Esophagus muscularis mucosa (tissue), 4 donors: ENCODE measurements around the gene ASIP. TPM values are rescaled to one million over a fixed set of nuclear protein-coding genes. Genes with fewer than 3 reads are reported as not detected.

Source experiments
- DNase-seq: peaks from one replicate; pipeline ENCODE4 v3.0.0-alpha.2; 2017; ENCODE audit errors: extremely low spot score
- H3K27ac ChIP-seq, 4 donors: fragments of 200-600 bp; sonication (generic); replicated peaks in 1 of 4; 1 replicate in 3 of 4; 2 replicates in 1 of 4; pipeline ENCODE4 v1.5.1; 2016 to 2019; ENCODE audit warnings: mild to moderate bottlenecking in 1 of 4
- H3K27me3 ChIP-seq, 4 donors: fragments of 200-600 bp; sonication (generic); one replicate each; pipeline versions ENCODE4 v1.5.1 to v1.6.0; 2016 to 2019
- H3K36me3 ChIP-seq, 4 donors: fragments of 200-600 bp; sonication (generic); one replicate each; pipeline ENCODE4 v1.5.1; 2016 to 2019
- H3K4me1 ChIP-seq, 4 donors: fragments of 200-600 bp; sonication (generic); one replicate each; pipeline ENCODE4 v1.5.1; 2016 to 2019
- H3K4me3 ChIP-seq, 4 donors: fragments of 200-600 bp; sonication (generic); 1 replicate in 2 of 4; 2 replicates in 2 of 4; pipeline ENCODE4 v1.5.1; 2016 to 2019; ENCODE audit warnings: mild to moderate bottlenecking in 4 of 4, moderate library complexity in 1 of 4
- H3K9me3 ChIP-seq, 4 donors: fragments of 200-600 bp; sonication (generic); 1 replicate in 3 of 4; 2 replicates in 1 of 4; pipeline ENCODE4 v1.5.1; 2016 to 2019
- EP300 ChIP-seq: sonication (generic); formaldehyde crosslinking; IDR thresholded peaks from one replicate; pipeline ENCODE4 v1.6.1; 2017; ENCODE audit warnings: antibody characterized with exemption
- POLR2A ChIP-seq: fragments of 450-650 bp; IDR thresholded peaks from one replicate; pipeline ENCODE4 v1.6.1; 2017; ENCODE audit warnings: antibody characterized with exemption, moderate library complexity, mild to moderate bottlenecking, low read depth
- POLR2AphosphoS5 ChIP-seq, 2 donors: sonication (generic); formaldehyde crosslinking; IDR thresholded peaks; one replicate each; pipeline ENCODE4 v1.6.1; 2017; ENCODE audit warnings: antibody characterized with exemption in 2 of 2
- WGBS: methylation state at CpG from one replicate; pipeline ENCODE4 v1.1.5; 2018; 5-methylcytosine and 5-hydroxymethylcytosine counted together
- intact Hi-C: fragments of 100-400 bp; cut with DNase I; formaldehyde crosslinking; loops from one replicate; pipeline ENCODE4 v1.15.1; 2023
- total RNA-seq, 4 donors: library from RNA; depleted of rRNA; stranded (reverse); fragments of >200 nt; gene quantifications; one replicate each; pipeline versions ENCODE4 v1.1.0 to v1.2.1, GENCODE V29; 2016
- TF ChIP-seq, protein P1 (sequence below), 3 experiments: fragments of 200-600 bp in 2 of 3; fragments of 450-650 bp in 1 of 3; sonication (generic) in 2 of 3; IDR thresholded peaks; one replicate each; pipeline ENCODE4 v1.5.1; 2017 to 2019; ENCODE audit warnings: antibody characterized with exemption in 3 of 3, mild to moderate bottlenecking in 2 of 3, moderate library complexity in 1 of 3

Gene ASIP
- total RNA-seq, 4 donors from 2014 or later = not detected

DNA sequence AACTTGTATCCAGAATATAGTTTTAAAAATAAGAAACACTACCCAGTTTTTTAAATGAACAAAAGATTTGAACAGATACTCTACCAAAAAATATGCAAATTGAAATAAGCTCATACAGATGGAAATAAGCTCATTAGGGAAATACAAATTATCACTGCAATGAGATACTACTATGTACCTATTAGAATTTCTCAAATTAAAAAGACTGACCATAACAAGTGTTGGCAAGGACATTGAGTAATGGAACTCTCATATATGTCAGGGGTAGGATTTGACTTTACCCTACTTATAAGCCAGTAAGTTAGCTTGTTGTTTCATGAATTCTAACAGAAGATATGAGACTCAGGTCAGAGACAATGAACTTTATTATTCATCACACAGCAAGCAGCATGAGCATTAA is 9.6 kb upstream of the ASIP start:
- H3K27ac ChIP-seq = no peak overlapping the region
- no peaks in the 10 kb centered on the region for H3K36me3 ChIP-seq
- no peak overlapping the region for H3K4me3 ChIP-seq
- DNase-seq = peak; percentile 5
- no peaks in the 10 kb centered on the region for H3K4me1 ChIP-seq
- no peak for TF ChIP-seq EP300
- TF ChIP-seq, protein P1, sequence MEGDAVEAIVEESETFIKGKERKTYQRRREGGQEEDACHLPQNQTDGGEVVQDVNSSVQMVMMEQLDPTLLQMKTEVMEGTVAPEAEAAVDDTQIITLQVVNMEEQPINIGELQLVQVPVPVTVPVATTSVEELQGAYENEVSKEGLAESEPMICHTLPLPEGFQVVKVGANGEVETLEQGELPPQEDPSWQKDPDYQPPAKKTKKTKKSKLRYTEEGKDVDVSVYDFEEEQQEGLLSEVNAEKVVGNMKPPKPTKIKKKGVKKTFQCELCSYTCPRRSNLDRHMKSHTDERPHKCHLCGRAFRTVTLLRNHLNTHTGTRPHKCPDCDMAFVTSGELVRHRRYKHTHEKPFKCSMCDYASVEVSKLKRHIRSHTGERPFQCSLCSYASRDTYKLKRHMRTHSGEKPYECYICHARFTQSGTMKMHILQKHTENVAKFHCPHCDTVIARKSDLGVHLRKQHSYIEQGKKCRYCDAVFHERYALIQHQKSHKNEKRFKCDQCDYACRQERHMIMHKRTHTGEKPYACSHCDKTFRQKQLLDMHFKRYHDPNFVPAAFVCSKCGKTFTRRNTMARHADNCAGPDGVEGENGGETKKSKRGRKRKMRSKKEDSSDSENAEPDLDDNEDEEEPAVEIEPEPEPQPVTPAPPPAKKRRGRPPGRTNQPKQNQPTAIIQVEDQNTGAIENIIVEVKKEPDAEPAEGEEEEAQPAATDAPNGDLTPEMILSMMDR (IDR thresholded peaks at IDR 0.05) = no peak
- no peak for TF ChIP-seq POLR2A
- TF ChIP-seq POLR2AphosphoS5 (IDR thresholded peaks at IDR 0.05) = no peak
- peaks cover 0 to 7% (median 0%) of the 10 kb centered on the region in 4 donors for H3K9me3 ChIP-seq
- no peaks in the 10 kb centered on the region for H3K27me3 ChIP-seq
- intact Hi-C loops = no loop called here

DNA sequence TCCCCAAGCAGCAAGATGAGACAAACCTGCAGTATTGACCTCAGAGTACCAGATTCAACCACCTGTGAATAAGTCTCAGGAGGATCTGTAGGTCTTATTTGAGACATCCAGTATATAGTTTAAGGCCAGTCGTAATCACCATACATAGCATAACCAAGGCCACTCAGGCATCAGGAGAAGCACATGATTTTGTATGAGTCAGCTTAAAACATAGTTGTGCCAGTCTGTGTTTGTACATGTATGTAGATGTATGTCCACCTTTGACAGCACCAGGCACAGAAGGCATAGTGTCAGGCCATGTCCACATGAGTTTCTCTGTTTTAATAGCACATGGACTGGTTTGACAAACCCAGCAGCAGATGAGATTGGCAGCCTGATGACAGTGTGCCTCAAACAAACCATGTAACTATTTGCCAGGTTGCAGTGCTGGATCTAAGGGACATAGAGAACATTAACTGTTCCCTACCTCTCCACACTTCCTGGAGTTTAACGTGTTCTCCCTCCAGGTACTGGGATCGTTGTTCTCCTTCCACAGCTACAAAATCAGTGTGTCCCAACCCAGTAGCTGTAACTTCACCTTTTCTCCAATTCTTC is 8.6 kb upstream of the ASIP start:
- Histone ChIP-seq H3K27ac (no peak overlapping the region), H3K9me3 (peaks cover 0 to 15% (median 6%) of the 10 kb centered on the region in 4 donors), H3K4me1 (no peaks in the 10 kb centered on the region), H3K4me3 (no peak overlapping the region), H3K27me3 (no peaks in the 10 kb centered on the region), H3K36me3 (no peaks in the 10 kb centered on the region)
- intact Hi-C loops = no loop called here
- TF ChIP-seq, protein P1 (IDR thresholded peaks at IDR 0.05) = no peak
- TF ChIP-seq EP300 (no peak), POLR2A (no peak), POLR2AphosphoS5 (IDR thresholded peaks at IDR 0.05) (no peak)
- no peak for DNase-seq
- 80% methylated on average over 3 of the region's 3 CpGs for WGBS

DNA sequence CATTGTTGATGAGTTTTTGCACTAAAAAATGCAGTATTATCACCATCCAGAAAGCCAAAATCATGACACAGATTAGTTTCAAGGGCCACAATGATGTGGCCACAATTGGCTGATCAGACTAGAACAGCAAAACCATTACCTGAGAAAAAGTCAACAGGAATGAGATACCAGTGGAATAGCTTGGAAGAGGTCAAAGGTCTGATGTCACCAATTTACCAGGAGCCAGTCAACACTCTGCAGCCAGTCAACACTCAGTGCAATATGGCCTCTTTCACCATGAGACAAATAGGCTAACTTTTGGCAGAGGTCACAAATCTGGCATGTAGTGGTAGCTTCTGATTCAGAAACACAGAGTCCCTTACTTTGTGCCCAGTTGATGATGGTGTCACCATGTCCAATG is 7.5 kb upstream of the ASIP start:
- DNase-seq = no peak
- H3K27me3 ChIP-seq = no peaks in the 10 kb centered on the region
- TF ChIP-seq, protein P1 (IDR thresholded peaks at IDR 0.05) = no peak
- TF ChIP-seq POLR2A (no peak), POLR2AphosphoS5 (IDR thresholded peaks at IDR 0.05) (no peak), EP300 (no peak)
- H3K27ac ChIP-seq = no peak overlapping the region
- intact Hi-C loops = no loop called here
- no peaks in the 10 kb centered on the region for H3K4me1 ChIP-seq
- H3K36me3 ChIP-seq = no peaks in the 10 kb centered on the region
- no peak overlapping the region for H3K4me3 ChIP-seq
- peaks cover 0 to 23% (median 15%) of the 10 kb centered on the region in 4 donors for H3K9me3 ChIP-seq

DNA sequence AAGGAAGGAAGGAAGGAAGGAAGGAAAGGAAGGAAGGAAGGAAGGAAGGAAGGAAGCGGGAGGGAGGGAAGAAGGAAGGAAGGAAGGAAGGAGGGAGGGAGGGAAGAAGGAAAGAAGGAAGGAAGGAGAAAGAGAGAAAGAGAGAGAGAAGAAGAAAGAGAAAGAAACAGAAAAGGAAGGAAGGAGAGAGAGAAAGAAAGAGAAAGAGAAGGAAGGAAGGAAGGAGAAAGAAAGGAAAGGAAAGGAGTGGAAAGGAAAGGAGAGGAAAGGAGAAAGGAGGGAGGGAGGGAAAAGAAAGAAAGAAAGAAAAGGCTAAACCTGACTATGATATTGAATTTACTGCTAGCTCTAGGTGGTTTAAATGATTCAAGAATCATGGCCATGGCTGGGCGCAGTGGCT is 5.3 kb upstream of the ASIP start:
- TF ChIP-seq POLR2A = no peak
- TF ChIP-seq, protein P1 (IDR thresholded peaks at IDR 0.05) = no peak
- Histone ChIP-seq H3K9me3 (peaks cover 0 to 23% (median 16%) of the 10 kb centered on the region in 4 donors), H3K4me1 (no peaks in the 10 kb centered on the region), H3K27ac (no peak overlapping the region), H3K27me3 (no peaks in the 10 kb centered on the region), H3K4me3 (no peak overlapping the region), H3K36me3 (no peaks in the 10 kb centered on the region)
- DNase-seq = no peak
- intact Hi-C loops = no loop called here
- 100% methylated on average over 2 of the region's 2 CpGs for WGBS

DNA sequence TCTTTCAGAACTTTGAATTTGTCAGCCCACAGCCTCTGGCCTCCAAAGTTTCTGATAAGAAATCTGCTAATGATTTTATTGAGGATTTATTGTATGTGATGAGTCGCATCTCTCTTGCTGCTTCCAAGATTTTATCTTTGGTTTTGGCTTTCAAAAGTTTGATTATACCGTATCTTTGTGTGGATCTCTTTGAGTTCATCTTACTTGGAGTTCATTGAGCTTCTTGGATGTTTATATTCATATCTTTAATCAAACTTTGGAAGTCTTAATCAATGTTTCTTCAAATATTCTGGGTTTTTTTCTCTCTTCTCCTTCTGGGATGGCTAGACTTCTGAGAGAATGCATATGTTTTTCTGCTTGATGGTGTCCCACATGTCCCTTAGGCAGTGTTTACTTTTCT is 3.3 kb upstream of the ASIP start:
- H3K27me3 ChIP-seq = no peaks in the 10 kb centered on the region
- no peak for DNase-seq
- no peaks in the 10 kb centered on the region for H3K4me1 ChIP-seq
- H3K9me3 ChIP-seq = peaks cover 0 to 21% (median 14%) of the 10 kb centered on the region in 4 donors
- H3K27ac ChIP-seq = no peak overlapping the region
- no peaks in the 10 kb centered on the region for H3K36me3 ChIP-seq
- WGBS = 96% methylated on average over 2 of the region's 2 CpGs
- H3K4me3 ChIP-seq = no peak overlapping the region
- intact Hi-C loops = no loop called here
- TF ChIP-seq POLR2AphosphoS5 (IDR thresholded peaks at IDR 0.05) (no peak), POLR2A (no peak), EP300 (no peak)
- TF ChIP-seq, protein P1 (IDR thresholded peaks at IDR 0.05) = no peak
